ENCODE data around the gene WNT11.

WNT11 gene

DNA sequence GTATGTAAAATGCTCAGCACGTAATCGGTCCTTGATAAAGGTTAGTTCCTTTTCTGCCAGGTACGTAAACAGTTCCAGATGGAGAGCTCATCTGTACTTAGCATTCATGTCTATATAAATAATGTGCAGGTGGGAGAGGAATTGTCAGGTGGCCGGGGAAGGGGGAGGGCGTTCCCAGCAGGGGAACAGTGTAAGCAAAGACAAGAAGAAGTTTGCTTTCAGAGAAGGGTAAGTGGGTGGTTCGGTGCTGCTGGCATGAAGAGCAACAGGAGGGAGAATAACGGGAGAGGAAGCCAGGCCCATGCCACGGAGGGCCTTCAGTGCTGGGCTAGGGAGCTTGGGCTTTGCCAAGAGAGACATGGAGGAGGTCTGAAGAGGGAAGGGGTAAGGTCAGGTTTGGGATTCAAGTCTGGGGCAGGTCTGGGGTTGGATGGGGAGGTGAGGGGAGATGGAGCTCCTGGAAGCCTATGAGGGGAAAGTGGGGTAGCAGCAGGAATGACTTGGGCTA is 11.4 kb upstream of the WNT11 start:
- DNase-seq, result no peak

DNA sequence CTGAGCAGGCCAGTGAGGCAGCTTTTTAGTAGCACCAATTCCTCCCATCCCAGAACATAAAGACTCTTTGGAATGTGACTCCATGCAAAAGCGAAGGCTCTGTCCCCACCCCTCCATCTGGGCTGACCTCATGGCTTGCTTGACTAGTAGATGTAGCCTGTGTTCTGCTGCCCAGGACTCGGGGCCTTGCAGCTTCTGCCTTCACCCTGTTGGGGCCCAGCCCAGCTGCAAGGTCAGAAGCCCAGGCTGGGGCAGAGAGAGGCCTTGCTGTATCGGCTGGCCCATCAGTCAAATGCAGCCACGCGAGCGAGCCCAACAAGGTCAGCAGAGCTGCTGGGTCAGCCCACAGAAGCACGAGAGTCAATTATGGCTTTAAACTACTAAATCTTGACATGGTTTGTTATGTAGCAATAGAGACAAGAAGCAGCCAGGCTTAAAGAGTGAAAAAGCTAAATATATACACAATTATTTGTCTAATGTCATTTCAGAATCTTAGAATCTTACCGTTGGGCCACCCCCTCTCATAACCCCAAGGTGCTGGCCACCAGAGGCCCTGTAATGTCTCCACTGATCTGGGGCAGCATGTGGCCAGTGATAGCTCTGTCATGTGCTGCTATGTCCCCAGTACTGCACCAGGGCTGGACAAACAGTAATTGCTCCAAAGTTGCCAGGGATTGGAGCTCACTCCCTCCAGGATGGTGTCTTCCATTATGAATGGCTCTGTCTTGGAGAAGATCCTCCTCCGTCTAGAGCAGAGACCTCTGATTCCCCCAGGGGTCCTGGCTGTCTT is 10.4 kb upstream of the WNT11 start:
- DNase-seq, result no peak

DNA sequence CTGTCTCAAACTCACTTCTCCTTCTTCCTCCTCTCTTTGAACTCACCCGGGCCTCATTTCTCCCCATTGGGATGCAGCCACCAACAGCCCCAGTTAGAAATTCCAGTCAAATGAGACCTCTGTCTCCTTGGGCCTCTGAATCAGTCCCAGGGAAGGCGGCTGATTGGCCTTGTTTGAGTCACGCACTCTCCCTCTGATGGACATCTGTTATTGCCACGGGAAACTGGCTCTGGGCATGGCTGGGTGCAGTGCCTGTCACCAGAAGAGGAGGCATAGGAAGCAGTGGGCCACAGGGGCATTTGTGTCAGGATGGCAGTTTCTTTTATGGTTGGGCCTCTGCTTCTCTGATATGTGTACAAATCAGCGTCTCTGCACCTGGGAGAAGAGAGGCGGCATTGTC is 9.6 kb upstream of the WNT11 start:
- DNase-seq, result no peak

DNA sequence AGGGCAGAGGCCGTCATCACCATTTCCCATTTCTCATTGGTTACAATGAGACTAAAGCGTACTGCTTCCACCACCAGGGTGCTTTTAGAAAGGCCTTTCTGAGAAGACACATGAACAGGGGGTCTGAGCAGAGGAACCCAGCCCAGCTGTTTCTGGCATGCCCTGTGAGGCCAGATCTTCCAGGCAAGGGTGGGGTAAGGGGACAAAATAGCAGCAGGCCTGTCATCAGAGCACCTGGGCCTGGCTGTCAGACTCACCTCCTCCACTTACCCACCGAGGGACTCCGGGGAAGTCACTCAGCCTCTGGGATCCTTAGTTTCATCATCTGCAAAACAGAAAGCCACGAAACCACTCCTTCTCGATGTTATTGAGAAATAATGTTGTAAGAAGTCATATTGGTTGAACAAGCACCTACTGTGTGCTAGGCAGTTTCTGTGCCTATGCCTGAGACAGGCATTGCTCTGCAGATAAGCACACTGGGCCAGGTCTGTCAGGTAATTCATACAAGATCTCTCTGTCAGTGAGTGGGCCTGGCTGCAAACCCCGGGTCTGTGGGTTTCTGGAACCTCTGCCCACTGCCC is 8.8 kb upstream of the WNT11 start:
- no peak for DNase-seq

DNA sequence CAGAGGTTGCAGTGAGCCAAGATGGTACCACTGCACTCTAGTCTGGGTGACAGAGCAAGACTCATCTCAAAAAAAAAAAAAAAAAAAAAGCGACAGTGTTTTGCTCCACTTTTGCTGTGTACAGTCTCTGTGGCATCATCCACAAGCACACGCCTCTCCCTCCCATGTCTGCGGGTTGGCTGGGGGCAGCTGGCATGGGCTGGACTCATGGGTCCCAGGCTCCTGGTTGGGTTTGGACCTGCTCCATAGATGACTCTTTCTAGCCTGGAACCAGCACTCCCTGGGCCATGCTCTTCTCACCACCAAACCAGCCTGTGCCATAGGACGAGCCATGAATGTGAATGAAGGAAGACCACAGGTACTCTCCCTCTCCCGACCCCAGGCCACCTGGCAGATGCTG is 7.9 kb upstream of the WNT11 start:
- DNase-seq, result no peak

DNA sequence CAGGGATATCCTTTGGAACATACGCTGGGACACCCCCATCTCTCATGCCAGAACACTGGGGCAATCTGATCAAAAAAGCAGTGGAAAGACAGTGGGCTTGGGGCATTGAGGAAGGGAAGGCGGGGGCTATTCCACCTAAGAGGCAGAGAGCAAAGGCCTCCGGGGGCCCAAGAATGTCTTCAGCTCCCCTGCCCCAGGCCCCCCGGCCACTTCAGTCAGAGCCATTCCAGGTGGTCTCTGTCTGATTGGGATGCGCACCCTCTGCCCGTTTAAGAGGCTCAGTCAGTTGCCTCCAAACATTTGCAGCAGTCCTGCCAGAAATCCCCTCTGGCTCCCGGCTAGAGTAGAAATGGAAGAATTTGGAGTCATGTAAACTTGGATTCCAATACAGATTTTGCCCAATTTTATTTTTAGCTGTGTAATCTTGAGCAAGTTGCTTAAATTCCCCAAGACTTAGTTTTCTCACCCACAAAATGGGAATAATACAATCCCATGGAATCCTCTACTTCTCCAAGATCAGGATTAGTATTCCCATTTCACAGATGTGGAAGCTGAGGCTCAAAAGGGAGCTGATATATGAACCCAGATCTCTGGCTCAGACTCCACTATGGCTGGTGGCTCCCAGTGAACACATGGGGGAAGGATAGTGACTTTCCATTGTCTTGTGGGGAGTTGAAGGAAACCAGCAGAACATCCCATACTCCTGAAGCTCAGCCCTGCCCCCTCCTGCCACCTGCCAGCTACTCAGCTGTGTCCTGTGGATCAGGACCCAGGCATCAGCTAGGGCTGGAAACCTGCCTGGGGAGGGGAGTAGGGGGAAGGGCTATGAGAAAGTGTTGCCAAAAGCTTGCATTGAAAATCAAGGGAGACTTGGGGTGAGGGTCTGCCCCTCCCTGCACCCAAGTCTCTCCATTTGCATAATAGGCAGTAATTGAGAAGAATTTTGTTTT is 6.1 kb upstream of the WNT11 start:
- DNase-seq, result no peak

DNA sequence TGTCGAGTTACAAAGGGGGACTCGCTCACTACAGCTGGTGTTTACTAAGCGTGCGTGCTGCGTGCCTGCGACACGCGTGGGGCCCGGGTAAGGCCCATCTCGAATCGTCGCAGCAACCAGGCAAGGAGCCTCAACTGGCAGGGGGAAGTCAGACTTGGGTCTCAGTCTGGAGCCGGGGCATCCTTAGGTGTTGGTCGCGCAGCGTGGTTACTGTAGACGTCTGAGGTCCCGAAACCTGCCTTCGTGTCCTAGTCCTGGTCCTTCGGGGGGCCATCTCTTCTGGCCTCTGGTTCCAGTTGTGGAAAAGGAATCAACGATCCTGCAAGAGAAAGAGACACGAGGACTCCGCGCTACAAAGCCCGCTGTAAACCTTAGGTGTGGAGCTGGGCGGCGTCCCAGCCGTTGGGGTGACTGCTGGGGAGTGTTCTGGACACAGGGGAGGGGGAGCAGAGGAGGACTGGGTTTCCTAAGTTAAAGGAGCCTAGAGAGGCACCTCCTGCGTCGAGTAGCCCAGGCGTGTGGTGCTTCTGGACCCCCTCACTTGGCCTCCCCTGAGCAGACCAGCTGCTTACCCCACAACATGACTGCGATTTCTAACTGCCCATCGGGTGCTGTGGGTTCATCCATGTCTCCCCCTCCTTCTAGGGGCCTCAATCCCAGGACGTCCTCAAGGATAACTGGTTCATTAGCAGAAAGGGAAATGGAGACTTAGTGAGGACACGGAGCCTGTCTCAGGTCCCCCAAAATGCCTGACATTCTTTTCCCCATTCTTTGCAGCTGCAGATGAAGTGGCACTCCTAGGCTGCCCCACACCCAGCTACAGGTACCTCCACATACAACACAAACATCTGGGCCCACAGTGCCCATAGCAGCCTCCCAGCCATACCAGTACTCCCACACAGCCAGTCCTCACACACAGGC is 4.9 kb upstream of the WNT11 start:
- no peak for DNase-seq

DNA sequence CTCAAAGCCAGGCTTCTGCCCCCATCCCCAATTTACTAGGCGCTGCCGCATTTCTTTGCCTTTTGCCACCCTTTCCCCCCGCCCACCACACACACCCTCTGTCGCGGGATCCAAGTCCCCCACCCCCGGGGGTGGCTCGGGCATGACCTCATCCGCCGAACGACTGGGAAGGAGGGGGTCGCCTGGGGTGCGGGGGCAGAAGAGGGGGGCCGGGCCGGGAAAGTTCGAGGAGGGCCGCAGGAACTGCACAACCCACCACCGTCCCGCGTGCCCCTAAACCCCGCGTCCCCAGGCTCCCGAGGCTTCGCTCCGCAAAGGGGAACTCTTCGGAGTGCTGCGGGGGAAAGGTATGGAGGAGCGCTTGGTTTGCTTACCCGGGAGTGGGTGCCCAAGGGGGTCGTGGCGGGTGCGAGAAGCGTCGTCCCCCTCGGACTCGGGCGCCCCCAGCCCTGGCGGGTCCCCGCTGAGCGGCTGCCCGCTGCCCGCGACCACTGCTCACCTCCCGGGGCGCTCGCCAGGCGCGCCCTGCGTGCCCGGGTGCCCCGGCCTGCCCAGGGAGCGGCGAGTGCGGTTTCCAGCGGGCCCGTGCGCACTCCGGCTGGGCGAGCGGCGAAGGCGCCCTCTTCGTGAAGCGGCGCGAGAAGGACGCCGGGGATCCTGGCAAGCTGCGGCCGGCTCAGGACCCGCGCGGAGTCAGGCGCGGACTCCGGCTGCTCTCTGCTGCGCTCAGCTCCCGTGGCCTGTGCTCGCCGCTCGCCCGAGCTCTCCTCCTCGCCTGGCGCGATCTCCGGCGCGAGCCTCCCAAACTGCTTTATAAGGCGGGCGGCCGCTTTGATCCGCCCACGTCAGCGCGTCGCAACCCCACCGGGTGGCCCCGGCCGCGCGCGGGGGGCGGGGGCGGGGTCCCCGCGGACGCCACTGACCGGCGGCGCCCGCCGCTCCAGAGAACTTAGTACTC is 4.0 kb upstream of the WNT11 start:
- DNase-seq, result no peak

DNA sequence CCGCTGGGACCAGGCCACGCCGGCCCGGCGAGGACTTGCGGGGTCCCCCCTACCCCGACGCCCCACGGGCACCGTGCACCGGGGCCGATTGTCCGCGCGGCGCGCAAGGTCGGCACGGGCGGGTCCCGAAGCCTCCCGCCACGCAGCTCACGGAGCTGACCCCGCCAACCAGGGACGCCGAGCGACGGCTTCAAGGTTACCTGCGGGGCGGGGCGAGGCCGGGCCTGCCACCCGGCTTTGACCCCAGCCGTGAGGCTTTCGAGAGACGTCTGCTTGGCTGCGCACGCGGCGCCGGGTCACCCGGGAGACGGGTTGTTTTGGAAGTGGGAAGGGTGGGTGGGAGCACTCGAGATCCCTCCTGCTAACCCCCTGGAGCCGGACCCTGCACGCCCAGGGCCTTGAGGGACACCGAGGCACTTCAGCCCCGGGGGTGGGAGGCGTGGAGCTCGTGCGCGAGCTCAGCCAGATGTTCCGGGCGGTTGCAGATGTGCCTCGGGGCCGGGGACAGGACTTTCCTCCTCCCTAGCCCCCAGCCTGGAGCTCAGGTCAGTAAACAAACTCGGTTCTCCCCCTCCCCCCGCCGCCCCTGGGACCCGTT is 3.2 kb upstream of the WNT11 start:
- no peak for DNase-seq

DNA sequence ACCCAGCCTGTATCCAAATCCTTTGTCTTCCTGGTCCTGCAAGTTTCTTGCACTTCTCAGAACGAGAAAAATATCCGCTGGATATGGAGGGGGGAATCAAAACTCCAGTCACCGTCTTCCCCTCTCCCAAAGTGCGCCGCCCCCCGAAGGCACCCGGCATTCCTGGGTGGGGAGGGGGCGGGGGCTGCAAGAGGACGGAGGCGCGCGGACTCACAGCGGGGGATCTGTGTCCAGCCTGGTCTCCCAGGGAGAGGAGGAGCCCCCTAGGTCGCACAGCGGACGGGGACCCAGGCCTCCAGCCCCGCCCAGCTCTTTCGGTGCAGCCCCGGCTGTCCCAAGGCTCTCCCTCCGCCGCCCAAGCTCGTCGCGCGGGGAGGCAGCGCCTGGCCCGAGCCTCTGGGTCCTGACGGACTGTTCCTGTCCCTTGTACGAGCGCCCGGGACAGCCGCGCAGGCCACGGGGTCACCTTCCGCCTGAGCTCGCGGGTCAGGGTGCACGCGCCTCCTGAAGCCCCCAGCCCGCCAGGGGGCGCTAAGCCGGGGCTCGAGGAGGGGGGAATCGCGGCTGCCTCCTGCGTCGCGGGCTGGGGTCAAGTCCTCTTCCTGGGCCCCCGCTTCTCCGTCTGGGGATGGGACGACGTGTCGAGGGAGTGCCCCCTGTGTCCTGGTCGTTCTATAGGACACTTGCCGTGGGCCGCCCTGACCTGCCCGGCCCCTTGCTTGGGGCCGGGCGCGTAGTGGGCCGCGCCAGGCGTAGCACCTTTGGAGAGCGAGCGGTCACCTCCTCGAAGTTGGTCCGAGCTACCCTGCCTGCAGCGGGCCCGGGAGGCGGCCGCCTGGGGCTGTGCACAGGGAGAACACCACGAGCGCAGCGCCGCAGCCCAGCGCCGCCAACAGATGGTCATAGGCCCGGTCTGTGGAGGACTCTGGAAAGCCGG is 2.4 kb upstream of the WNT11 start:
- DNase-seq, result peak; percentile 68

DNA sequence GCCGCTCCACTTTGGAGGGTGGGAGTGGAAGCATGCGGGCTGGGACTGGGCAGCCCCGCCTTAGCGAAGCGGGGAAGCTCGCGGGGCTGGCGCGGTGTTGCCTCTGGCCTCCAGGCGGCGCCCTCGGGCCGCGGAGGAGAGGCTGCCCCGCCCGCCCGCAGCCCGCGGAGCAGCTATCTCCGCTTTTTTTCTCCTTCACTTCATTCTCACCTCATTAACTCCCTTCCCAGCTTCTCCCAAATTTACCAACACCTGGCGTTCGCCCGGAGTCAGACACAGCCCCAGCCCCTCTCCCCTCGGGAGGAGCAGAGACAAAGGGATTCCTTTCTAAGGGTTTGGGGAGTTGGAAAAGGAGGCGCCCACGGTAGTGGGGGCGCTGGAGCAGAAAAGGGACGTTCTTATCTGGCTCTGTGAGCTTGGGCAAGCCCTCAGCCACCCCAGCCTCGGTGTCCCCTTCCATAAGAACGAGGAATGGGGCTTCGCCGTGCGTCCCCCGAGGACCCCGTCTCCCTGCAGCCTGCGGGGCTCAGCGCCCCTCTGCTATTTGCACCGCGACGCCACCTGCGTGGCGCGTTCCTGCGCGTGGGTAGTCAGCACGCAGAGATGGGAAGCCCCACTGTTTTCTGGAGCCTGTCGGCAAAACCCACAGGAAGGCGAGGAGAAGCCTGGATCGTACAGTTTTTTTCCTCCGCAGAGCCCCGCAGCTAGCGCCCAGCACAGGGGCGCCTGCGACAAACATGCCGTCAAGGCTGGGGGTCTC is 1.5 kb upstream of the WNT11 start:
- peak; percentile 71 for DNase-seq

DNA sequence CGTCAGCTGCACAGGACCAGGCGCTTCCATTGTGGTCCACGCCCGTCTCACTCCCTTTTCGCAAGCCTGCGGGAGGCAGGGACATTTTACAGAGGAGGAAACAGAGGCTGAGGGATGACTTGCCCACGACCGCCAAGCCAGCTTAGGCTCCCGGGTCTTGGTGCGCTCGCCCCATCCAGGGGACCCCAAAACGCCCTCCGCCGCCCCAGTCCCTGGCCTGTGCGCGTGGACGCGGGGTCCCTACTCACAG is 300 bp downstream of the WNT11 start:
- no peak for DNase-seq

DNA sequence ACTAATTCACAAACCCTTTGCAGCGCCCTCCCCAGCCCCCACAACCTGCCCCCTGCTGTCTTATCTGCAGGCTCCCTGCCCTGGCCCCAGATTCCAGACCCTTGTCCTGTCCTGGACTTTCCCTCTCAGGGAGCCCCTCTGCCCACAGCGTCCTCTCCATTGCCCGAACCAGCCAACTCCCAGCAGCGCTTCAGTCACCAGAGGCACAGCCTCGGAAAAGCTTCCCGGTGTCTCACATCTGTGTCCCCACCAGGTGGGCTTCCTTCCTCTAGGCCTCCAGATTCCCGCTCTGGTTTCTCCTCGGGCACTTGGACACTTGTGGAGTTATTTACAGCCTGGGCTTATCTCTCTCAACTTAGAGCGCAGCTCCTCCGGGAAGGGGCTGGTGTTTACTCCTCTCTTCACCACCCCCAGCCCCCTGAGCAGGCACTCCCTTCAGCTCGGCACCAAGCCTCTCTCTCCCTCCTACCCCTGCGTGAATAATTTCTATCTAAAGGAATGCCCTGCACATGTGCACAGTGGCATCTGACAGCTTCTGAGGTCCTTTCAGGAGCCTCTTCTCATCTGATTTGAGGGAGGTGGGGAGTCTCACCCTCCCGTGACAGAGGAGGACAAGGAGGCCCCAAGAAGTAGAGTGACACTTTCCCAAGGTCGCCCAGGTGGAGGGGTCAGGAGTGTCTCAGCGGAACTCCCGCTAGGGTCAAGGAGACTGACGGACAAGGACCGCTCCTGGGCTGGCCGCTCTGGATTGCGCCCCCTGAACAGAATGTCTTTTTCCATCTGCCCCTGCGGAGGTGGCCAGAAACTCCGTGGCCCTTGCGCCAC is 838 bp downstream of the WNT11 start:
- no peak for DNase-seq

DNA sequence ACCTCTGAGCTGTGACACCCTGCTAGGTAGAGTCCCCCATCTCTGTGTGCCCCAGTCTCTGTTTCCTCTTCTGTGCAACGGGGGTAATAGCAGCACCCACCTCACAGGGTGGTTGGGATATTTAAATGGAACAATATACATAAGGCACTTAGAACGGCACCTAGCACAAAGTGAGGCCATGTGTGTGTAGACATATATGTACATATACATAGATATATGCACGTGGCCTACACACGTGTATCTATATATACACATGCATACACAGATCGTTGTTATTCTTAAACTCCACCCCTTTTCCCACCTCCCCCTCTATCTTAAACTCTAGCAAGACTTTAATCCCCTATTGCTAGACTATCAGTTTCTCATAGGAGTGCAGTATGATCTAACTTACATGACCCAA is 2.4 kb downstream of the WNT11 start:
- DNase-seq, result no peak

DNA sequence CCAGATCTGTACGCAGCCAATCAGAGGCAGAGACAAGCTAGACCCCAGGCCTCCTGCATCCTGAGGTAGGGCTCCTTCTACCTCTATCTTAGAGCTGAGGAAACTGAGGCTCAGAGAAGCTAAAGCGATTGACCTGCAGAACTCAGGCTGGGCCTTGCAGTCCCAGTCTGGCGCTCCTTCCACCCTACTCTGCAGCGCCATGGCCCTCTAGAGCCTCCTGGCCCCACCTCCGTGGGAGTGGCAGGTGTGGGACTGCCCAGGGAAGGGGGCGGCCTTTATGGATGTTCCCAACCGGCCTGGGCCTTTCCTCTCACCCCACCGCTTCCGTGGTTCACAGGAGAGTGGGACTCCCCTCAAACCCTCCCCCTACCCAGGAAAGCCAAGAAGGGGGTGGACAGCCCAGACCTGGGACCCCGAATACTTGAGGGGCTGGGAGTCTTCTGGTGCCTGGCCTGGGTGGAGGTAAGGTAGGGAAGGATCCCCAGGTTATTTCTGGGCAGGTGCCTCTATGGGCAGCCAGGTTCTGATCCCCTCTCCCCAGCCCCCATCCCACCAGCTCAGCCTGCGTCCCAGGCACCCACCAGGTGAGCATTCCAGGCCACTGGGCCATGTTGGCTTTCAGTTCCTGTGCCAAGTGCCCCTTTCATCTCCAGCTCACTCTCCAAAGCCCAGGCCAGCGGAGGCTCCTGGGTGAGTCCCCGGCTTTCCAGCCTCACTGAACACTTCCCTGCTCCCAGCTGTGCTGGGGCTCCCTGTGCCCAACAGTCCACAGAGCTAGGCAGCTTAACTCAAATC is 3.0 kb downstream of the WNT11 start:
- DNase-seq, result no peak

DNA sequence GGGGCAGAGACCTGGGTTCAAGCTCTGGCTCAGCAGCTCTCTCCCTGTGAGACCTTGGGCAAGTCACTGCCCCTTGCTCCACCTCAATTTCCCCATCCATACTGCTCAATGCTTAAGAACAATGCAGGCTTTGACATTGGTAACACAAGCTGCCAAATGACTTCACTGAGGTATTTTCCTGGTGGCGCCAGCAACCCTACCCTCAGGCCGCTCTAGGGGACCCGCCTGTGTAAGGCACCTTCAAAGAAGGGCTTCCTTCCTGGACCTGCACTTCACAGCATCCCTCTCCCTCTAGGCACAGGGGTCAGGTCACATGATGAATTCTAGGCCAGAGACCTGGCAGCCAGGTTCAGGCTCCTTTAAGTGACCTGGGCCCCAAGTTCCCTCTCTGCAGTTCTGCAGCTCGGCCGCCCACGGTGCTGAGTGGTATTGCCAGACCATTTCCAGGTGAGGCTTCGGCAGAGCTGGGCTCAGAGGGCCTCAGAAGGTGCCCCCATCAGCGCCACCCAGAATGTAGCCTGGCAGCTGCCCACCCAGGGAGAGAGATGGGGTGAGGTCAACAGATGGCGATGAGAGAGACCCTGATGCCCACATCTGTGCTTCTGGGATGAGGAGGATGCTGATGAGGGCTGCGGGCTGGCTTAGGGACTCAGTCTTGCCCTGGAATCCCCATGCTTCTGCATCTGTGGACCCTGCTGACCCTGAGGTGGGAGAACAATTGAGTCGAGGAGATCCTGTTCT is 4.5 kb downstream of the WNT11 start:
- no peak for DNase-seq

DNA sequence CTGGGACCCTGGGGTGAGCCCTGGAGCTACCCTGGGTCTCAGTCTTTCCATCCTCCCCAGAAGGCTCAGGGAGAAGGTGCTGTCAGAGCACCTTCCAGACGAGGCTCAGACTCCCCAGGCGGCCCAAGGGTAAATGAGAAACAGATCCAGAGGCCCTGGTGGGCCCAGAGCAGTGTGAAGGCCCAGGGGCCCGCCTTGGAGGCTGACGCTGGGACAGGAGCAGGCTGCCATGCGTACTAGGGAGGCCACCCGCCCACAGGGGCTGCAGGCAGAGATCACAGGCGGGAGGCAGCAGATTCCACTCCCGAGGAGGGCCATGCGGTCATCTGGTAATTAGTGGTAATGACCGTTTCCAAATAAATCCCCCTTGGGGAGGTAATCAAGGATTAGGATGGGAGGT is 5.2 kb downstream of the WNT11 start:
- DNase-seq, result no peak
